ENCODE results near the gene DEPDC5.
A peak's percentile ranks its signal among the peaks of the same experiment; 100 is the strongest.

Gene DEPDC5

GRCh38 chr22:31852691-31853421, 99.0 kb downstream of the DEPDC5 start:
- no peak for DNase-seq (ENCODE audit: low read depth)

GRCh38 chr22:31853736-31854495, 100.1 kb downstream of the DEPDC5 start:
- no peak for DNase-seq (ENCODE audit: low read depth)

- no peak for DNase-seq (ENCODE audit: low read depth)
Observed at GRCh38 chr22:31857247-31857646, 103.4 kb downstream of the DEPDC5 start.

GRCh38 chr22:31861226-31861840, 107.5 kb downstream of the DEPDC5 start:
- no peak for DNase-seq (ENCODE audit: low read depth)

- DNase-seq (ENCODE audit: low read depth) = no peak
Observed at GRCh38 chr22:31866918-31867317, 113.1 kb downstream of the DEPDC5 start.

GRCh38 chr22:31867386-31868153, 113.8 kb downstream of the DEPDC5 start:
- DNase-seq (ENCODE audit: low read depth) = no peak

GRCh38 chr22:31869739-31870138, 115.9 kb downstream of the DEPDC5 start:
- DNase-seq (ENCODE audit: low read depth) = no peak

GRCh38 chr22:31870890-31871289, 117.1 kb downstream of the DEPDC5 start:
- DNase-seq (ENCODE audit: low read depth) = no peak

- no peak for DNase-seq (ENCODE audit: low read depth)
Observed at GRCh38 chr22:31871480-31871879, 117.7 kb downstream of the DEPDC5 start.

GRCh38 chr22:31872209-31872608, 118.4 kb downstream of the DEPDC5 start:
- DNase-seq (ENCODE audit: low read depth) = peak; percentile 1

- DNase-seq (ENCODE audit: low read depth) = no peak
Observed at GRCh38 chr22:31874821-31875220, 121.0 kb downstream of the DEPDC5 start.

GRCh38 chr22:31876156-31876920, 122.5 kb downstream of the DEPDC5 start:
- DNase-seq (ENCODE audit: low read depth) = no peak

- DNase-seq (ENCODE audit: low read depth) = no peak
Observed at GRCh38 chr22:31879585-31879984, 125.8 kb downstream of the DEPDC5 start.

- no peak for DNase-seq (ENCODE audit: low read depth)
Observed at GRCh38 chr22:31881200-31881599, 127.4 kb downstream of the DEPDC5 start.

GRCh38 chr22:31881865-31882264, 128.0 kb downstream of the DEPDC5 start:
- DNase-seq (ENCODE audit: low read depth) = no peak

GRCh38 chr22:31882971-31883370, 129.2 kb downstream of the DEPDC5 start:
- DNase-seq (ENCODE audit: low read depth) = no peak

- DNase-seq (ENCODE audit: low read depth) = no peak
Observed at GRCh38 chr22:31883989-31884388, 130.2 kb downstream of the DEPDC5 start.

GRCh38 chr22:31891366-31892079, 137.7 kb downstream of the DEPDC5 start:
- DNase-seq (ENCODE audit: low read depth) = no peak

- DNase-seq (ENCODE audit: low read depth) = no peak
Observed at GRCh38 chr22:31892080-31892433, 138.2 kb downstream of the DEPDC5 start.

GRCh38 chr22:31893460-31893859, 139.6 kb downstream of the DEPDC5 start:
- no peak for DNase-seq (ENCODE audit: low read depth)

Measured in T follicular helper cell (primary cell).